Activated naive CD4-positive, alpha-beta T cell treated with Interleukin-2 at 50 U/mL for 16 hours (primary cell): ENCODE data around the gene TENT5A.

Experiments used
- DNase-seq: peaks from one replicate; pipeline ENCODE4 v3.0.0-alpha.2; 2020

Gene TENT5A

DNA sequence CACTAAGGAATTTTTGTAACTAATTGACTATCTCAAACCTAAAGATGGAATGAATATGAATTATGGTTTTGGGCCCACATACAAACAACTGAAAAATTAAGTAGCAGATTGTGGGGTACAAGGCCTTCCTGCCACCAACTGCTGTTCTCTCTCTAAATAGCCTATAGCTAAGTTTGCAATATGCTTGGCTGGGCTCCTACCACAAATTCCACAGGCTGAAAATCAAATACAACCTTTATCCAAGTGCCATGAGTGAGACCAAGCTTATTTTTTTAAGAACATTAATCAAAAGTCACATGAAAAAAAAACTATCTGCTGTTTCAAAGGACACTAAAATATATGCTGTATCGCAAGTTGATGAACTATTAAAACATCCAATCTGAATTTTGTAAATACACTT is 52.1 kb downstream of the TENT5A start:
- DNase-seq = no peak

- no peak for DNase-seq
Observed at GRCh38 chr6:81697559-81697958, 54.9 kb downstream of the TENT5A start.

- DNase-seq = no peak
Observed at GRCh38 chr6:81696524-81696923, 56.0 kb downstream of the TENT5A start.
